ENCODE data around the gene FAM47A. TPM values are rescaled to one million over a fixed set of nuclear protein-coding genes. Genes with fewer than 3 reads are reported as not detected.

The FAM47A gene
- total RNA-seq (2021) (not detected in 2 replicates), Bru-seq, nascent RNA (not detected), BruChase-seq, experiment 1, labeled RNA remaining after a 2-hour chase (not detected), BruChase-seq, experiment 2, labeled RNA remaining after a 6-hour chase (not detected)
- long read RNA-seq = 0 reads

- H3K9me3 ChIP-seq (ENCODE audit: low read depth, low read length, poor library complexity, severe bottlenecking) = no peaks in the 10 kb centered on the region
- no peak within 1 kb of the TSS for H3K4me3 ChIP-seq (ENCODE audit: low read depth, low read length, poor library complexity, severe bottlenecking)
- no TSS peak for BruUV-seq (replicated peaks)
- POLR2A ChIA-PET (ENCODE audit: low non-redundant PET) = no interaction called here
- H3K27ac ChIP-seq (ENCODE audit: low read depth, low read length, poor library complexity, severe bottlenecking) = no peak within 1 kb of the TSS
- TF ChIP-seq EZH2 (IDR thresholded peaks at IDR 0.05; ENCODE audit: borderline replicate concordance, low read depth, low read length, poor library complexity, severe bottlenecking) (no peak), CTCF (conservative IDR thresholded peaks at IDR 0.05; ENCODE audit: low read depth, low read length) (no peak)
- no peaks in the 10 kb centered on the region for H3K4me1 ChIP-seq (ENCODE audit: insufficient read depth, low read length, poor library complexity, severe bottlenecking)
- no peak for DNase-seq (ENCODE audit: low spot score)
- no peaks in the 10 kb centered on the region for H3K36me3 ChIP-seq (ENCODE audit: insufficient read depth, low read length, poor library complexity, severe bottlenecking)
- CTCF ChIA-PET = no interaction called here
- intact Hi-C loops (cut with micrococcal nuclease; ENCODE audit: unreplicated experiment) = no loop called here
- H3K27me3 ChIP-seq (replicated peaks; ENCODE audit: insufficient read depth, low read depth, low read length, poor library complexity) = no peaks in the 10 kb centered on the region
Measured at GRCh38 chrX:34132028-34132427, at the start of gene FAM47A. Gene FAM47A (minus strand): TSS chrX:34132314. CDS start chrX:34132278, 36 bp downstream.

- ChIA-PET POLR2A (ENCODE audit: low non-redundant PET) (no interaction called here), CTCF (no interaction called here)
- H3K27me3 ChIP-seq (replicated peaks; ENCODE audit: insufficient read depth, low read depth, low read length, poor library complexity) = no peaks in the 10 kb centered on the region
- TF ChIP-seq EZH2 (IDR thresholded peaks at IDR 0.05; ENCODE audit: borderline replicate concordance, low read depth, low read length, poor library complexity, severe bottlenecking) (no peak), CTCF (conservative IDR thresholded peaks at IDR 0.05; ENCODE audit: low read depth, low read length) (no peak)
- no peak for DNase-seq (ENCODE audit: low spot score)
- no peaks in the 10 kb centered on the region for H3K36me3 ChIP-seq (ENCODE audit: insufficient read depth, low read length, poor library complexity, severe bottlenecking)
- intact Hi-C loops (cut with micrococcal nuclease; ENCODE audit: unreplicated experiment) = no loop called here
- H3K4me1 ChIP-seq (ENCODE audit: insufficient read depth, low read length, poor library complexity, severe bottlenecking) = no peaks in the 10 kb centered on the region
- H3K27ac ChIP-seq (ENCODE audit: low read depth, low read length, poor library complexity, severe bottlenecking) = no peak overlapping the region
- BruUV-seq (replicated peaks) = no TSS peak
- no peaks in the 10 kb centered on the region for H3K9me3 ChIP-seq (ENCODE audit: low read depth, low read length, poor library complexity, severe bottlenecking)
- no peak overlapping the region for H3K4me3 ChIP-seq (ENCODE audit: low read depth, low read length, poor library complexity, severe bottlenecking)
Measured at GRCh38 chrX:34147345-34147744, 15.2 kb upstream of the FAM47A start.

GRCh38 chrX:34146906-34147305, 14.8 kb upstream of the FAM47A start:
- ChIA-PET POLR2A (ENCODE audit: low non-redundant PET) (no interaction called here), CTCF (no interaction called here)
- DNase-seq (ENCODE audit: low spot score) = no peak
- intact Hi-C loops (cut with micrococcal nuclease; ENCODE audit: unreplicated experiment) = no loop called here
- Histone ChIP-seq H3K27me3 (replicated peaks; ENCODE audit: insufficient read depth, low read depth, low read length, poor library complexity) (no peaks in the 10 kb centered on the region), H3K4me3 (ENCODE audit: low read depth, low read length, poor library complexity, severe bottlenecking) (no peak overlapping the region), H3K36me3 (ENCODE audit: insufficient read depth, low read length, poor library complexity, severe bottlenecking) (no peaks in the 10 kb centered on the region), H3K4me1 (ENCODE audit: insufficient read depth, low read length, poor library complexity, severe bottlenecking) (no peaks in the 10 kb centered on the region), H3K27ac (ENCODE audit: low read depth, low read length, poor library complexity, severe bottlenecking) (no peak overlapping the region), H3K9me3 (ENCODE audit: low read depth, low read length, poor library complexity, severe bottlenecking) (no peaks in the 10 kb centered on the region)
- TF ChIP-seq EZH2 (IDR thresholded peaks at IDR 0.05; ENCODE audit: borderline replicate concordance, low read depth, low read length, poor library complexity, severe bottlenecking) (no peak), CTCF (conservative IDR thresholded peaks at IDR 0.05; ENCODE audit: low read depth, low read length) (no peak)
- BruUV-seq (replicated peaks) = no TSS peak
